Panc1 (cell line): ENCODE measurements around the gene ST7L. TPM values are rescaled to one million over a fixed set of nuclear protein-coding genes. Genes with fewer than 3 reads are reported as not detected.
A peak's percentile ranks its signal among the peaks of the same experiment; 100 is the strongest.

Experiments
- ATAC-seq: fragments of 200-7000 bp; cut with Tn5 transposase; 2 replicates; pipeline ENCODE4 v1.9.1; 2020; ENCODE audit warnings: mild to moderate bottlenecking, moderate library complexity
- BruUV-seq: library from RNA; stranded (reverse); fragments of 400-500 nt; replicated peaks from 2 replicates; lab custom pipeline; 2021; lab: Mats Ljungman, UMichigan
- CTCF ChIA-PET: fragments of 300-600 bp; sonication (Branson Sonifier 250); formaldehyde crosslinking; loops from one replicate; lab custom pipeline; 2022; ENCODE audit warnings: antibody characterized with exemption; lab: Charles Lee
- POLR2A ChIA-PET: fragments of 300-600 bp; sonication (Branson Sonifier 250); formaldehyde crosslinking; loops from one replicate; lab custom pipeline; 2022; ENCODE audit warnings: antibody characterized with exemption; lab: Charles Lee
- DNase-seq: peaks from one replicate; pipeline ENCODE4 v3.0.0-alpha.2; 2010; ENCODE audit warnings: low read depth, low spot score
- H3K27ac ChIP-seq: 2 replicates; pipeline ENCODE4 v1.5.1; 2011; ENCODE audit warnings: mild to moderate bottlenecking, low read length, inconsistent platforms
- H3K27me3 ChIP-seq: fragments of 200-500 bp; sonication (Bioruptor generic); 2 replicates; pipeline ENCODE4 v1.6.0; 2014; ENCODE audit warnings: low read length, inconsistent platforms; ENCODE audit not compliant: control insufficient read depth, insufficient read depth
- H3K36me3 ChIP-seq: fragments of 200-500 bp; sonication (Bioruptor generic); 2 replicates; pipeline ENCODE4 v1.5.1; 2014; ENCODE audit warnings: inconsistent platforms, mild to moderate bottlenecking, low read length, moderate library complexity; ENCODE audit not compliant: control insufficient read depth, insufficient read depth
- H3K4me1 ChIP-seq: 2 replicates; pipeline ENCODE4 v1.5.1; 2011; ENCODE audit warnings: inconsistent platforms, mild to moderate bottlenecking, low read length, moderate library complexity; ENCODE audit not compliant: control insufficient read depth, insufficient read depth
- H3K4me3 ChIP-seq, 2 experiments: 2 replicates each; pipeline ENCODE4 v1.5.1; 2011 to 2012; ENCODE audit warnings: low read depth in 2 of 2, low read length in 2 of 2, mild to moderate bottlenecking in 2 of 2, inconsistent platforms in 1 of 2, moderate library complexity in 1 of 2
- H3K9me3 ChIP-seq: fragments of 200-500 bp; sonication (Bioruptor generic); 2 replicates; pipeline ENCODE4 v1.5.1; 2014; ENCODE audit warnings: low read depth, mild to moderate bottlenecking, inconsistent platforms, low read length, moderate library complexity; ENCODE audit not compliant: control insufficient read depth, insufficient read depth
- POLR2AphosphoS5 ChIP-seq: IDR thresholded peaks from 2 replicates; pipeline ENCODE4 v1.6.1; 2012; ENCODE audit warnings: mild to moderate bottlenecking, low read depth, low read length, moderate library complexity
- REST ChIP-seq, 2 experiments: IDR thresholded peaks; 2 replicates each; pipeline ENCODE4 v1.6.1; 2011 to 2012; ENCODE audit warnings: low read depth in 2 of 2, control low read depth in 1 of 2, low read length in 1 of 2, mild to moderate bottlenecking in 1 of 2, moderate library complexity in 1 of 2; ENCODE audit not compliant: insufficient read depth in 1 of 2
- SIN3A ChIP-seq: IDR thresholded peaks from 2 replicates; pipeline ENCODE4 v1.6.1; 2012; ENCODE audit warnings: low read depth, mild to moderate bottlenecking, low read length, moderate library complexity, borderline replicate concordance; ENCODE audit not compliant: insufficient read depth
- TCF7L2 ChIP-seq: IDR thresholded peaks from 2 replicates; pipeline ENCODE4 v1.6.1; 2011; ENCODE audit warnings: mild to moderate bottlenecking, low read depth, low read length, inconsistent platforms
- in situ Hi-C: cut with HindIII; loops from 2 replicates; pipeline ENCODE4 v1.10.0; 2016; ENCODE audit warnings: low sequenced_read_pairs, low pct_unique_long_range_greater_than_20kb
- intact Hi-C: fragments of 100-400 bp; cut with micrococcal nuclease; formaldehyde crosslinking; loops from one replicate; pipeline ENCODE4 v1.10.0; 2022; ENCODE audit not compliant: unreplicated experiment
- total RNA-seq: library from RNA; stranded (reverse); gene quantifications from one replicate; pipeline ENCODE4 v1.2.1, GENCODE V29; 2021; ENCODE audit not compliant: unreplicated experiment
- TF ChIP-seq, protein P1 (sequence below): fragments of 450-650 bp; IDR thresholded peaks from 2 replicates; pipeline ENCODE4 v1.5.1; 2017; ENCODE audit warnings: mild to moderate bottlenecking

The ST7L gene
- total RNA-seq, 1 experiment from 2014 or later, result 13.4 TPM

GRCh38 chr1:112575154-112575804, 43.7 kb downstream of the ST7L start:
- Histone ChIP-seq H3K27ac (no peak overlapping the region), H3K4me3 (no peak overlapping the region), H3K36me3 (peaks cover 3% of the 10 kb centered on the region; the same call in 1 of the 2 replicates), H3K4me1 (no peaks in the 10 kb centered on the region), H3K27me3 (no peaks in the 10 kb centered on the region), H3K9me3 (no peaks in the 10 kb centered on the region)
- TF ChIP-seq, protein P1, sequence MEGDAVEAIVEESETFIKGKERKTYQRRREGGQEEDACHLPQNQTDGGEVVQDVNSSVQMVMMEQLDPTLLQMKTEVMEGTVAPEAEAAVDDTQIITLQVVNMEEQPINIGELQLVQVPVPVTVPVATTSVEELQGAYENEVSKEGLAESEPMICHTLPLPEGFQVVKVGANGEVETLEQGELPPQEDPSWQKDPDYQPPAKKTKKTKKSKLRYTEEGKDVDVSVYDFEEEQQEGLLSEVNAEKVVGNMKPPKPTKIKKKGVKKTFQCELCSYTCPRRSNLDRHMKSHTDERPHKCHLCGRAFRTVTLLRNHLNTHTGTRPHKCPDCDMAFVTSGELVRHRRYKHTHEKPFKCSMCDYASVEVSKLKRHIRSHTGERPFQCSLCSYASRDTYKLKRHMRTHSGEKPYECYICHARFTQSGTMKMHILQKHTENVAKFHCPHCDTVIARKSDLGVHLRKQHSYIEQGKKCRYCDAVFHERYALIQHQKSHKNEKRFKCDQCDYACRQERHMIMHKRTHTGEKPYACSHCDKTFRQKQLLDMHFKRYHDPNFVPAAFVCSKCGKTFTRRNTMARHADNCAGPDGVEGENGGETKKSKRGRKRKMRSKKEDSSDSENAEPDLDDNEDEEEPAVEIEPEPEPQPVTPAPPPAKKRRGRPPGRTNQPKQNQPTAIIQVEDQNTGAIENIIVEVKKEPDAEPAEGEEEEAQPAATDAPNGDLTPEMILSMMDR, result no peak
- TF ChIP-seq POLR2AphosphoS5, result no peak
- TF ChIP-seq REST (IDR thresholded peaks at IDR 0.05; ENCODE audit: insufficient read depth in 1 of 2, low read depth in 2 of 2, low read length in 1 of 2), result no peak
- TF ChIP-seq SIN3A, result no peak
- no peak for TF ChIP-seq TCF7L2
- ChIA-PET CTCF (no interaction called here), POLR2A (no interaction called here)
- intact Hi-C loops, result no loop called here
- in situ Hi-C loops, result no loop called here
- DNase-seq, result peak; percentile 4
- no peak for ATAC-seq
- BruUV-seq, result no TSS peak

GRCh38 chr1:112565800-112566199, 53.1 kb downstream of the ST7L start:
- no peak for ATAC-seq
- H3K4me1 ChIP-seq, result no peaks in the 10 kb centered on the region
- H3K4me3 ChIP-seq, result no peak overlapping the region
- intact Hi-C loops (no loop called here), in situ Hi-C loops (no loop called here)
- H3K36me3 ChIP-seq, result no peaks in the 10 kb centered on the region; the same call in 1 of the 2 replicates
- no peaks in the 10 kb centered on the region for H3K27me3 ChIP-seq
- H3K27ac ChIP-seq, result no peak overlapping the region
- H3K9me3 ChIP-seq, result no peaks in the 10 kb centered on the region
- DNase-seq, result no peak
- ChIA-PET POLR2A (no interaction called here), CTCF (no interaction called here)
- BruUV-seq, result no TSS peak
- TF ChIP-seq, protein P1, result no peak
- TF ChIP-seq REST (IDR thresholded peaks at IDR 0.05; ENCODE audit: insufficient read depth in 1 of 2, low read depth in 2 of 2, low read length in 1 of 2), result no peak
- no peak for TF ChIP-seq POLR2AphosphoS5
